CD4-positive, alpha-beta T cell treated with Interleukin-15 for 1 hour (primary cell): Measurements from ENCODE around the gene HMCN2.
"Not testable (repeated sequence)": the region's sequence is repeated elsewhere in the genome, so short reads cannot be mapped to it uniquely, and the experiment has no call there.

Source experiments
- DNase-seq: peaks from one replicate; pipeline ENCODE4 v3.0.0-alpha.2; 2020

HMCN2 gene

DNA sequence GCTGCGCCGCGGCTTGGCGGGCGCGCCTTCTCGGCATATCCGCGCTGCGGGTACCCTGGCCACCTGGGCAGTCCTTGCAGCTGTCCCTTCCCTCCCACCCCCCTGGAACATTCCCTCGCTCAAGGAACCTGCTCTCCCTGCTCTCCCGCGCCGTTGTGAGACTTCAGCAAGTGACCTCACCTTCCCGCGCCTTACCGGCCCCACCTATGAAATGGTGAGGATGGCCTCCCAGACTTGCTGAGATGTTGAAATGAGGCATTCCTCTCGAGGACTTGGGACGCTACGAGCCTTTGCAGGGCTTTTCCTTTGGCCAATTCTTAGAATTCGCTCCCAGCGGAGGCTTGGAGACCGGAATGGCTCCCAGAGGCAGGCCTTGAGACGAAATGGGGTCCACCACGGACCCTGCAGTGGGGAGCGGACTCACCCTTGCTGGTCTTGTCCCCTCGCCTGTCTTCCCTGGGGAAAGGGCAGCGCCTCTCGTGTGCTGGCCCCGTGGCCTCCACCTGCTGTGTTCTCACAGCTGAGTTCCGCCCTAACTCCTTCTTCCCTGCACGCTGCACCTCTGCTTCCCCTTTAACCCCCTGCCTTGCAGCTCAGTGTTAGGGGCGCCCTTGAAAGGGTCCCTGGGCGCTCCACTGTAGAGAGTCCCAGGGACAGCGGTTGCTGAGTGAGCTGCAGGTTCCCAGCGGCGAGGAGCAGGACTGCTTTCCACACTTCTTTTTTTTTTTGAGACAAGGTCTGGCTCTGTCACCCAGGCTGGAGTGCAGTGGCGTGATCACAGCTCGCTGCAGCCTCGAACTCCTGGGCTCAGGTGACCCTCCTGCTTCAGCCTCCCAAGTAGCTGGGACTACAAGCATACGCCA lies 907 bp downstream of the HMCN2 start:
- no peak for DNase-seq

DNA sequence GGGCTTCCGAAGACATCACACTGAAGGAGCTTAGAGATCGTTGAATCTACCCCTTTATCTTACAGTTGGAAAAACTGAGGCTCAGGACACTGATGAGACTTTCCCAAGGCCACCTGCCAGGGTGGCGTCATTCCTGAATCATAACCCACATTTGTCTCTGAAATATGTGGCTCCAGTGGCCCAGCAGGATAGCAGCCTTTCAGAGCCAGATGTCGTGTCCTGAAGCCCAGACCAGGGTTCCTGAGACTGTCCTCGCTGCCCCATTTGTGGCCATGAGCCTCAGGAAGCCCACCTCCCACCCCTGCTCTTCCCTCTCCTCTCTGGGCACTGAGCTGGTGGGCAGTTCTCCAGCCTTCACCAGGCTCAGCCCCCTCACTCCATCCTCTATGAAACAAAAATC lies 2.4 kb downstream of the HMCN2 start:
- no peak for DNase-seq

DNA sequence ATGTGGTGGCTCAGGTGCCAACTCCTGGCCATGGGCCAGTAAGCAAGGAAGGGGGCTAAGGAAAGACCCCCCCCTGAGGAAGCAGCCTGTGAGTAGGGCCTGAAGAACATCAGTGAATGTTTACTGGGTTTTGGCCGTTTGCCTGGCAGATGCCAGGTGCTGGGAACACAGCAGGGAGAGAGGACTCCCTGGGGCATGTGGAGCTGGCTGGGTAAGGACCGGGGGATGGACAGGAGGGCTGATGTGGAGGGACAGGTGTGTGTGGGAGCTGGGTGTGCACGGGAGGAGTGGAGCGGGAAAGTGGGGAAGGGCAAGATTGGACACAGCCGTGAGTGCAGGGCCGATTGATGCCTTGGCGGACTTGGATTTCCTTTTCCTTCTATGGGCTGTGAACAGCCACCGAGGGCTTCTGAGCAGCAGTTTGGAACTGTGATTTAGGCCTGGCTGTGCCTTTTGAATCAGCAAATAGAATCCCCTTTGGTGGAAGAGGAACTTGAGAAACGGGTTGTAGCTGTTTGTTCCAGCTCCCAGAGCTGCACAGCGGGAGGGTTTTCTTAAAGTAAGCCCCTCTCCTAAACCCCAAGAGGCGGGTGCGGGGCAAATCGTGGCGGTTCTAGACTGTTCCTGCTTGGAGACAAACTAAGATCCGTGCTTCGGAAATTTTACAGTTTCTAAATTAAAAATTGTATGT lies 3.1 kb downstream of the HMCN2 start:
- DNase-seq = no peak

DNA sequence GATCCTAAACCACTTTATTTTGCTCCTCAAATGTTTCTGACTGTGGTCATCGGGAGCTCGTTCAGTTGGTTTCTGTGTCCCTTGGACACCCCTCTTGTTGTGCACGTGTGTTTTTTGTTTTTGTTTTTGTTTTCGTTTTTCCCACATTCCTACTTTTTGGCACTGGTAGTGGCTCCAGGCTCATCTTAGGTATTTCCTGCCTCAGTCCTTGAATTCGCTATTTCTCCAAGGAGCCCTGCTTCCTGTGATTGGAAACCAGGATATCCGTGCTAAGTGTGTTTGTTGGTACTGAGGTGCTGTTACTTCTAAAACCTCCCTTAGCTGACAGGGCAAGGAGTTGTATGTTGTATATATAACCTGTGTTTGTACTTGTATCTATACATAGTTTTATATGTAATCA lies 5.9 kb downstream of the HMCN2 start:
- DNase-seq = no peak

DNA sequence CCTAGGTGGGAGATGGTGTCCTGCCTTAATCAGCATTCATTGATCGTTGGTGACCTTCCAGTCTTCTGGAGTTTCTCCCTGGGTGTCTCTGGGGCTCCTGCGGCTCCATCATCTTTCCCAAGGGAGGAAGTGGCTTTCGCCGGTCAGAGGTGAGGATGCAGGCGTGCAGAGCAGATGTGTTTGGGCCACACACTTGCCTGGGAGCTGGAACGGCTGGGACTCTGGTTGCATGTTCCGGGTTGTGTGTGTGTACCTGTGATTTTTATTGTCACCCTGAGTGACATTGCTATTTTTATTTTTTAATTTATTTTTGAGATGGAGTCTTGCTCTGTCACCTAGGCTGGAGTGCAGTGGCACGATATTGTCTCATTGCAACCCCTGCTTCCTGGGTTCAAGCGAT lies 9.6 kb downstream of the HMCN2 start:
- DNase-seq = no peak

DNA sequence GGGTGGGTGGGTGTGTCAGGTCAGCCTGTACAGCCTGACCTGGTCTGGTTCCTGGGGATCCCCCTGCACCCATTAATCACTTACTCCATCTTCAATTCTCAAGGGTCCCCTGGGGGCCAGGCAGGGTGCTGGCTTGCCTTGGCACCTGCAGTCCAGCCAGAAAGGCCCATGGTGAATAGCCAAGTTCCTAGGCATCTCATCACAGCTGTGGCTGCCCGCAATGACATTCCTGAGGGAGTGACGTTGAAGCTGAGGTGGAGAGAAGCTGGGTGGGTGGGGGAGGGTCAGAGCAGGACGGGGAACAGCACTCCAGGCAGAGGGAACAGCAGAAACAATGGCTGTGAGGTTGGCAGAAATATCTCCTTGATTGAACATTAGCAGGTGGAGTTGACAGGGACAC lies 10.6 kb downstream of the HMCN2 start:
- no peak for DNase-seq

DNA sequence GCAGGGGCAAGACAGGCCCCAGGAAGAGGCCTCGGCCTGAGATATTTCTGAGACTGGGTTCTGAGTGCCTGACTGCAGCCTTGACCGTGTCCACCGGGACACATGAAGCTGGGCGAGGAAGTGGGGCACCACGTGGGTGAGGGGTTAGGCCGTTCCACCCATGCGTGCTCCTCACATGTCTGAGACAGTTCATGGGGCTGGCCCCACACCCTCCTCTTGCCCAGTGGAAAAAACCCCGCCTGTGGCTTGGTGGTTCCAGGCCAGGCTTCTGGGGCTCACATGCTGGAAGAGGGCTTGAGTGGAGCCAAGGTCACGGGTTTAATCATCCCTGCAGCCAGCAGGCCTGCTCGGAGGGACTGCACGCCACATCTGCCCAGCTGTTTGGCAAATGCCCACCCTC lies 11.4 kb downstream of the HMCN2 start:
- no peak for DNase-seq

DNA sequence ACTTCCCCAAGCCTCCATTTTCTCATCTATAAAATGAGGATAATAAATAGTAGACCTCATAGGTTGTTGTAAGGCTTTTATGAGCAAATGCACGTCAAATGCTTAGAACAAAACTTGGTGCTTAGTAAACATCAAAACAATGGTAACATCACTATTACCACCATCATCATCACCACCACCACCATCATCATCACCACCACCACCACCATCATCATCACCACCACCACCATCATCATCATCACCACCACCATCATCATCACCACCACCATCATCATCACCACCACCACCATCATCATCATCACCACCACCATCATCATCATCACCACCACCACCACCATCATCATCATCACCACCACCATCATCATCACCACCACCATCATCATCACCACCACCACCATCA lies 12.0 kb downstream of the HMCN2 start:
- not testable (repeated sequence) for DNase-seq

DNA sequence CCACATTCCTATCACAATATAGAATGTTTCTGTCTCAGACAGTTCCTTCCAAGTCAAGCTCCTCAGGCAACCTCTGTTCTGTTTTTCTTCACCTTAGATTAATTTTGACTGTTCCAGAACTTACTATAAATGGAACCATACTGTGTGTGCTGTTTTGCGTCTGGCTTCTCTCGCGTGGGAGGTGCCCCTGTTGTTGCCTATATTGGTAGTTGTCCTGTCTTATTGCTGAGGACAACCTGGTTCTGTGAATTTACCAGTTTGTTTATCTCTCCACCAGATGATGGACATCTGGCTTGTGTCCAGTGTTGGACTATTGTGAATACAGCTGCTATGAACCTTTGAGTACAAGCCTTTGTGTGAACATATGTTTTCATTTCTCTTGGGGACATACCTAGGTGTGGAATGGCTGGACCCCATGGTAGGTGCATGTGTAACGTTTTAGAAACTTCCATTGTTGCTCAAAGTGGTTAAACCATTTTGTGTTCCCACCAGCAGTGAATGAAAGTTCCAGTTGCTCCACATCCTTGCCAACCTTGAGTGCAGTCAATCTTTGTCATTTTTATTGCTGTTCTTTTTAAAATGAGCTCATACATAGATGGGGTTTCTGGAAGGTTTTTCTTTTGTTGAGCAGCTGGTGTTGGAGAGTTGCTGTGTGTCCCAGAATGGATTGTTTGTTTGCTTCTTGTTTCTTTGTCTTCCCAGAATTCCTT lies 18.1 kb downstream of the HMCN2 start:
- no peak for DNase-seq

DNA sequence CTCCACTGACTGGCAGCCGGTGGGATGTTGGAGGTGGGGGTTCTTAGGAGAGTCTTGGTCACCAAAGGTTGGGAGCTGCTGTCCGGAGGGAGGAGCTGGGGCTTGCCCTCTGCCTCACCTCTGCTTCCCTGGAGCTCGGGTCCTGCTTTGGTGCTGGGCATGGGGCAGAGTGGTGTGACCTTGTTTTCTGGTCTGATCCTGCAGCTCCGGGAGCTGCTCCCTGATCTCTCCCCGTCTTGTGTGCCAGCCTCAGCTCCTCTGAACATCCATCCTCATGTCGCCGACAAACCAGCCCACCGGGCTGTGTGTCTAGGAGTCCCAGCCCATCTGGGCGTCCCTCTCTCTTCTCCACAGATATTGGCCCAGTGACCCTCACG lies 18.7 kb downstream of the HMCN2 start:
- DNase-seq = no peak

DNA sequence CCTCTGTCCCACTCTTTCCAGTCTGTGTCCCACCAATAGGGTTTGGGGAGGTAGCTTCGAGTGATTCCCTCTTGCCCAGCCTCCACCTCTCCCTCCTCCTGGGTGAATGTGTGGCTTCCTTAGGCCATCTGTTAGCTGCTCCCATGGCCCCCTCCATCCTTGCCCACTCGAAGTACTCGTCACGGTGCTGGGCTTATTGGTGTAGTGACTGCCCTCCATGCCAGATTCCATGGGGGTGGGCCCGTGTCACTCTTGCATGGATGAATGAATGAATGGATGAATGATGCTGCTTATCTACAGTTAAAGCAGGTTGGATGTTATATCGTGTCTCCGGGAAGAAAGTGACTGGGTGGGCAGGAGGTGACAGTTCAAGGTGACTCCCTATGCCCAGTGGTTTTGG lies 19.1 kb downstream of the HMCN2 start:
- DNase-seq = no peak

DNA sequence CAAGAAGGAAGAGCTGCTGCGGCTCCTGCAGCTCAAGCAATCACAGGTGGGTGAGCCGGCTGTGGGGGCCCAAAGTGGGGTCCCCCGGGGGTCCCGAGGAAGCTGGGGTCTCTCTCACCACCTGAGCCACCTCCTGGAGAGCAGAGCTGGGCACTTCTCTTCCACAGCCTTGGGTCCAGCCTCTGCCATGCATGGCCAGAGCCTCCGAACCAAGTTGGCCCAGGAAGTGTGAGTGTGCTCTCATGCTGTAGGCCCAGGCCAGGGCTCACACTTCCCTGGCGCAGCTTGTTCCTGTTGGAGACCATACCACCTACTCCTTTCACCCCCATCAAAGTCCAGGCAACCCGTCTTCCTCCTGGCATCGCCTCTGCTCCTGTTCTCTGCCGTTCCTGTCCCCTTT lies 19.7 kb downstream of the HMCN2 start:
- DNase-seq = no peak

DNA sequence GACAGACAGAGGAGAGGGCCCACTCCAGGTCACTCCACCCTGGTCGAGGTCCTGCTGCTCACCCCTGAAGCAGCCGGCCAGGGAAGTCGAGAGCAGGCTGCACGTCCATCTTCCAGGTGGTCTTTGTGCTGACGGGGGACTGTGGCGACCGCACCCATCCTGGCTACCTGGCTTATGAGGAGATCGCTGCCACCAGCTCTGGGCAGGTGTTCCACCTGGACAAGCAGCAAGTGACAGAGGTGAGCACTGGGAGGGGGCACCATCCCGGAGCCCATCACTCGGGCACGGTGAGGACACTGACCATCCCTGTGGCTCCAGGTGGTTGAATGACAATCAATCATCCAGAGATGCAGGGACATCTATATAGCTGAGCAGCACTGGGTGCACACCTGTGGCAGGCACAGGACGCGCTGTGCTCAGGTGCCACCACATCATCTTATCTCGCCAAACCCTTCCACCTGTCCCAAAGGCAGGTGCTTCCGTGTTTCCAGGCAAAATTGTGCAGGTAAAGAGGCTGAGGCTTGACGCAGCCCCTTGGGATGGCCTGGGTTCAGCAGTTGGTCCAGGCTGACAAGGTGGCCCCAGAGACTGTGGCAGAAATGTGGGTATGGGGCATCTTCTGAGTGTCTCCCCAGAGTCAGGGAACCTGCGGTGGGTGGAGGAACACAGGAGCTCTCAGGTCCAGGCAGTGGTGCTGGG lies 20.7 kb downstream of the HMCN2 start:
- DNase-seq = no peak

DNA sequence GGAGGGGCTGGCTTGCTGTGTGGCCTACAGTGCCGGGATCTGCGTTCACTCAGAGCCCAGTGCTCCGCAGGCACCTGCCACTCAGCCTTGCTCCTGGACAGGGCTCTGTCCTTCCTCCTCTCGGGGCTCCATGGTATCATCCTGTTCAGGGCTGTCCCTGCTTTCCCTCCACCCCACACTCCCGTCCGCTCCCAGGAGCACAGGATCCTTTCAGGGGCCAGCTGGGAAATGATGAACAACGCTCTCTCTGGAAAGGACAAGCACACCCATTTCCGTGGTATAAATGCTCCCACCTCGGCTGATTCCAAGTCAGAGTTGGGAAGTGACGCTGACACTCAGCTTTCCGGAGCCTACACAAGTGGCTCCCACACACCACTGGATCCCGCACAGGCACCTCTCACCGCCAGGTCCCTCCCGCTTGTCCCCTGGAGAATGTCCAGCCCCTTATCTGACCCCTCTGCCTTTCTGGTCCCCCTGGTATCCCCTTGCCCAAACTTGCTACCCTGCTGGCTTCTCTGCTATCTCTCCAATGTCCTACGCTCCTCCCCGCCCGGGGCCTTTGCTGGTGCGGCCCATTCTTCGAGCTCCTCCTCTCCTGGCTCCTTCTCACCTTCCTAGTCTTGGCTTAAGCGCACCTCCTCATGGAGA lies 21.3 kb downstream of the HMCN2 start:
- DNase-seq = no peak

DNA sequence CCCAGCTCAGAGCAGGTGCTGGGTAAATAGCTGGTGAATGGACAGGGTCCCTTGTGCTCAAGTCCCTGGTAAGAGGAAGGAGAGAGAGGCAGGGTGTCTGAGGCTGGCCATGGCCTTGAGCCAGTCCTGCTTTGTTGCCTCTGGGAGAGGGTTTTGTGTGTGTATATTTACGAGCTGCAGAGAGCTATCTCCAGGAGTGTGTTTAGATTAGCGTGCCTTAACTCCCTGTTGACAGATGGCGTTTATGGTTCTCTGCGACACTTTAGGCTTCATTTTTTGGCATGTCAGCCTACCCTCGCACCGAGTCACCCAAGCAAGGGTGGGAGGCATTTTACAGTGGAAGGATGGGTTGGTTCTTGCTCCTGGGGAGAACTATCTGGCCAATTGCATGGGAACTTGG lies 22.2 kb downstream of the HMCN2 start:
- no peak for DNase-seq

DNA sequence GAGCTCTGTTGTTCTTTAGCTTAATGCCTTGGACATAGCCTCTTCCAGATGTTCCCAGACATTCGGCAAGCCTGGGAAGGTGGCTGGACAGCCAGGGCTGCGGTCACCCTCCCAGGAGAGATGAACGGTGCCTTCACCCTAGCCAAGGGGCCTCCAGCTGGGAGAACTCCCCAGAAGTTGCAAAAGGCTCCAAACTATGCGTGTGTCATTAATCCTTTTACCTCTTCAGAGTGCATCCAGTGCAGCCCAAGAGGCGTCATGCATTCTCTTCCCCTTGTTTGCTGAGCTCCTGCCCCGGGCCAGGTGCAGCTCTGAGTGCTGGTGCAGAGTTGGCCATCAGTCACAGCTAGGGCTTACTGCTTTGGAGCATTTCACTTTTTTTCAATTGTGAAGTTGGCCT lies 22.8 kb downstream of the HMCN2 start:
- no peak for DNase-seq

DNA sequence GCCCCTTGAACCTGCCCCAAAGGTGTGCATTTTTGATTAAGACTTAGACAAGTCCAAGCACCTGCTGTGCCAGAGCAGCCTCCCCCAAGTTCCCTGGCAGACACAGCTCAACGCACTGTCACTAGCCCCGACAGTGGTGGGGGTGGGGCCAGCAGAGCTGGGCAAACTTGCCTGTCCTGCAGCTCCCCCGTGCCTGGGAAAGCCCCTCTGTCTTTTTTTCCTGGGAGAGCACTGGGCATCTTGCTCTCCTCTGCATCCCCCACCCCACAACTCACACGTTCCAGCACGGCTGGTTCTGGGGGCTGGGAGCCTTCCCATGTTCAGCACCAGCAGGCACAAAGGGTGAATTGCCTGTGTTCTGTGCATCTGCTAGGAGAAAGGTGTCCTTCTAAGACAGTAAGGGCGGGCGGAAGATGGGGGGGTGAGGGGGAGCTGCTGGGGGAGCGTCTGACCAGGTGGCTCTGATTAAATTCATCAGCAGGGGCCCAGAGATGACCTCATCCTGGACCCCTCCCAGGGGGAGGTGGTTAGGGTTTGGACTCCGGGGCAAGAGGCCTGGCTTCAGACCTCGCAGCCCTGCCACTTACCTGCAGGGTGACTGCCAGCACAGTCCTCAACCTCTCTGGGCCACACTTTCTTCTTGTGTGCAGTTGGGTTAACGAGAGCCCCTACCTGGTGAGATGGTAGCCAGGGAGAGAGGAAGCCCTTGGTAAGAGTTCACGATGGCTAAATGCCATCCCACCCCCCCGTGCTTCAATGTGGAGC lies 23.5 kb downstream of the HMCN2 start:
- DNase-seq = no peak

DNA sequence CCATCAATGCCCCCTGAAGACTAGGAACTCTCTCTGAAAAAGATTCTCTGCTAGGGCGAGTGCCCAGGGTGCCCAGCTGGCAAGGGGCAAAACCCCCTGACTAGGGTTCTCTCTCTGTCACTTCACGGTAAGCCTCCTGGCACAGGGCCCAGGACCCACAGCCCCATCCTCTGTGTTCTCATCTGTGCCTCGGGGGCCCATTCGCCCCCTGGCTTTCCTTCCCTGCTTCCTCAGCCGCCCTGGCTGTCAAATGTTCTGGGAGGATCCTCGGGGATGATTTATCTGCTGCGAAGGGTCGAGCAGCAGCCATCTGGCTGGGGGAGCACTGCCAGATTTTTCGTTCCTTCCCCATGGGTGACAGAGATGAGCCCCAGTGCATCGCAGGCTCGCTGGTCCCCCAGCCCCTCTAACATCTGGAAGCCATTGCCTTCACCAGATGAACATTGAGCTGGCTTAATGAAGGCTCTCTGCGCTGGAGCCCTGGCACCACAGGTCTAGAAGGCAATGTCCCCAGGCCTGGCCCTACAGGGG lies 24.2 kb downstream of the HMCN2 start:
- DNase-seq = no peak

DNA sequence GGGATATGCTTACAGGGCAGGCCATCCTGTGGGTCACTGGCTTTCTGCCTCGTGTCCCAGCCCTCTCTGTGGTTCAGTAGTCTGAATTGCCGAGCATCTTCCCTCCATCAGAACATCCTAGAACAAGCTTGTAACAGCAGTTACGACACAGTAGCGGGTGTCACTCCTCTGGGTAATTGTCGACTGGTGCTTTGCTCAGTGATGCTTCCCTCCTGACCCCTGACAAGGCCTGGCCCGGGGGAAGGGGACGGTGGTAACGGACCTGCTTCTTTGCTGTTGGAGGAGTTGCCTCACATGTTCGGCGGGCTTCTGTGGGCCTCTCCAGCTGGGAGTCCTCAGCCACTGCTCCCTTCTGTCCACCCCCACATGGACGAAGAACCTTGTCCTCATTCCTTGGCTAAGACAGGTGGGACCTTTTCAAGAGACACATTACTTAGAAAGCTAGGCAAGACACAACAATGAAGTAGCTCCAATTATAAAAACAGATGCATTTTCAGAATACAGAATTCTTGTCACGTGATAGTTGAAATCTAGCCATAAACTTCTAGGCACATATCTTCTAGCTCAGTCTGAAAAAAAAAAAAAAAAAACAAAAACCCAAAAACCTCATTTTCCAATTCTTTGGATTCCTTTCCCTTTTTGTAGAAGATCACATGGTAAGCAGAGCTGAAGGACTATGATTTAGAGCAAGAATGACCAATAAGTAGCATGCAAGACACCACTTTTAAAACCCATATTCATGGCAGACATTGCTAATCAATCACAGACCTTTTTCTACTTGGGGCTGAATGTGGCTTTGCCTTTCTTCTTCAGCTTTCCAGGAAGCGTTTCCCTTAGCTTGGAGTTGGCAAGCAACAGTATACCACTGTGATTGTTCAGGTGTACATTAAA lies 25.0 kb downstream of the HMCN2 start:
- no peak for DNase-seq

DNA sequence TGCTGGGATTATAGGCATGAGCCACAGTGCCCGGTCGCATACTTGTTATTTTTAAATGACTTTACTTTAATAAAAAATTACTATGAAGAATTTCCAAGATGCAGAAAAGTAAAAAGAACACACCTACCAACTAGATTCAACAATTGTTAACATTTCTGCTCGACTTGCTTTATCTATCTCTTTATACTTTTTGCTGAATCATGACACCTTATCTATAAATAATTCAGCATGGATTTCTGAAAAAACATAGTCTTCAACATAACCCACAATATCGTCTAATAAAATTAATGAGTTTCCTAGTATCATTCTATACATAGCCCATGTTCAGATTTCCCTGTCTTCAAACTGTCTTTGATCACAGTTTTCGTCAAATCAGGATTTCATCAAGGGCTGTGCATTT lies 25.9 kb downstream of the HMCN2 start:
- no peak for DNase-seq

DNA sequence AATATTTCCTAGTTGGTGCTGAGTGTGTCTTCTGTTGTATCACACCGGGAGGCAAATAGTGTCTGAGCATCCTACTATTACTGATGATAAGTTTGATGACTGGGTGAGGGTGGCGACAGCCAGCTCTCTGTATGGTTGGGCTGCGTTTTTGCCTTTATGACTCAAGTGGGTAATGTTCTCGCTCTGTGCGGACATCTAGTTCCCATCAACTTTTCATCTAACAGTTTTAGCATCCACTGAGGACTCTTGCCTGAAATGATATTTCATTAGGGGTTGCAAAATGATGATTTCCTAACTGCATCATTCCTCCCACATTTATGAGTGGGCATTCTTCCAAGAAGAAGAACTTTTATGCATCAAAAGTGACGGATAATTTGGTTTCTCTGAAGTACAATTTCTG lies 26.5 kb downstream of the HMCN2 start:
- DNase-seq = no peak
